HCT116 (cell line): Measurements from ENCODE around the gene PLA2G1B. TPM values are rescaled to one million over a fixed set of nuclear protein-coding genes. Genes with fewer than 3 reads are reported as not detected.
A peak's percentile ranks its signal among the peaks of the same experiment; 100 is the strongest.

ENCODE experiments used
- ATAC-seq: fragments of 200-7000 bp; cut with Tn5 transposase; 2 replicates; pipeline ENCODE4 v1.9.1; 2020; ENCODE audit warnings: mild to moderate bottlenecking, moderate library complexity
- BruUV-seq: library from RNA; stranded (reverse); fragments of 400-500 nt; replicated peaks from 2 replicates; lab custom pipeline; 2021; lab: Mats Ljungman, UMichigan
- CTCF ChIA-PET: fragments of 300-600 bp; sonication (Branson Sonifier 250); formaldehyde crosslinking; loops from one replicate; lab custom pipeline; 2021; ENCODE audit warnings: antibody characterized with exemption; lab: Charles Lee
- POLR2A ChIA-PET: fragments of 300-600, 350-600 bp; sonication (Branson Sonifier 250); formaldehyde crosslinking; loops from one replicate; lab custom pipeline; 2021; ENCODE audit warnings: antibody characterized with exemption; lab: Charles Lee
- RAD21 ChIA-PET, 2 experiments: fragments of 300-600 bp; sonication (Branson Sonifier 250); formaldehyde crosslinking; loops; one replicate each; lab custom pipeline; 2023; ENCODE audit warnings: low total read pairs in 2 of 2; ENCODE audit not compliant: uncharacterized antibody in 2 of 2, unreplicated experiment in 2 of 2, low non-redundant PET in 1 of 2; lab: Charles Lee
- DNase-seq: peaks from one replicate; pipeline ENCODE4 v3.0.0-alpha.2; 2010; ENCODE audit warnings: low read depth, low spot score
- H2AFZ ChIP-seq: fragments of 200-600 bp; shearing (Covaris generic), sonication (generic); 2 replicates; pipeline ENCODE4 v1.6.1; 2017; ENCODE audit warnings: low read depth, mixed run types, mixed read lengths, antibody characterized with exemption, low read length; ENCODE audit not compliant: poor library complexity, severe bottlenecking
- H3K27ac ChIP-seq: 2 replicates; pipeline ENCODE4 v1.5.1; 2012; ENCODE audit warnings: low read depth, low read length
- H3K27me3 ChIP-seq: fragments of 200-600 bp; sonication (generic); 2 replicates; pipeline ENCODE4 v1.6.1; 2016; ENCODE audit warnings: mixed run types, low read length, mixed read lengths; ENCODE audit not compliant: insufficient read depth
- H3K36me3 ChIP-seq, 2 experiments: fragments of 200-500 bp in 1 of 2; fragments of 200-600 bp in 1 of 2; sonication (Bioruptor generic) in 1 of 2; sonication (generic) in 1 of 2; 2 replicates each; pipeline versions ENCODE4 v1.5.1 to v1.6.1; 2014 to 2016; ENCODE audit warnings: low read length in 2 of 2, inconsistent platforms in 1 of 2, mixed read lengths in 1 of 2, mixed run types in 1 of 2; ENCODE audit not compliant: insufficient read depth in 2 of 2, control insufficient read depth in 1 of 2
- H3K4me1 ChIP-seq, 2 experiments: fragments of 200-600 bp in 1 of 2; sonication (generic) in 1 of 2; 2 replicates each; pipeline versions ENCODE4 v1.5.1 to v1.6.1; 2012 to 2017; ENCODE audit warnings: low read length in 2 of 2, inconsistent platforms in 1 of 2, mild to moderate bottlenecking in 1 of 2, mixed read lengths in 1 of 2, mixed run types in 1 of 2, moderate library complexity in 1 of 2; ENCODE audit not compliant: insufficient read depth in 2 of 2, control insufficient read depth in 1 of 2
- H3K4me2 ChIP-seq: fragments of 200-600 bp; sonication (generic); 2 replicates; pipeline ENCODE4 v1.6.1; 2017; ENCODE audit warnings: mixed run types, low read length, mixed read lengths
- H3K4me3 ChIP-seq, 2 experiments: fragments of 200-600 bp in 1 of 2; sonication (generic) in 1 of 2; replicated peaks in 1 of 2; 2 replicates each; pipeline ENCODE4 v1.5.1; 2011 to 2016; ENCODE audit warnings: low read length in 2 of 2, control low read depth in 1 of 2, low read depth in 1 of 2, mild to moderate bottlenecking in 1 of 2, mixed read lengths in 1 of 2, mixed run types in 1 of 2
- H3K79me2 ChIP-seq: fragments of 200-600 bp; sonication (generic); 2 replicates; pipeline ENCODE4 v1.6.1; 2017; ENCODE audit warnings: mild to moderate bottlenecking, mixed run types, low read length, moderate library complexity, mixed read lengths; ENCODE audit not compliant: insufficient read depth
- H3K9ac ChIP-seq: fragments of 200-600 bp; sonication (generic); 2 replicates; pipeline ENCODE4 v1.6.1; 2016; ENCODE audit warnings: low read length, mixed read lengths
- H3K9me2 ChIP-seq: fragments of 200-600 bp; sonication (generic), shearing (Covaris generic); 2 replicates; pipeline ENCODE4 v1.6.1; 2017; ENCODE audit warnings: mixed run types, mild to moderate bottlenecking, moderate library complexity; ENCODE audit not compliant: insufficient read depth
- H3K9me3 ChIP-seq, 2 experiments: fragments of 200-500 bp in 1 of 2; fragments of 200-600 bp in 1 of 2; sonication (Bioruptor generic) in 1 of 2; sonication (generic) in 1 of 2; 2 replicates each; pipeline ENCODE4 v1.6.1; 2014 to 2017; ENCODE audit warnings: low read length in 2 of 2, mixed read lengths in 2 of 2, inconsistent platforms in 1 of 2, low read depth in 1 of 2, mild to moderate bottlenecking in 1 of 2, mixed run types in 1 of 2, moderate library complexity in 1 of 2; ENCODE audit not compliant: control insufficient read depth in 1 of 2, insufficient read depth in 1 of 2
- H4K20me1 ChIP-seq: fragments of 200-600 bp; sonication (generic), shearing (Covaris generic); 2 replicates; pipeline ENCODE4 v1.6.1; 2017; ENCODE audit warnings: mixed run types, mild to moderate bottlenecking, moderate library complexity; ENCODE audit not compliant: insufficient read depth
- ATF3 ChIP-seq: IDR thresholded peaks from 2 replicates; pipeline ENCODE4 v1.6.1; 2012
- CBX3 ChIP-seq: IDR thresholded peaks from 2 replicates; pipeline ENCODE4 v1.6.1; 2012; ENCODE audit warnings: low read depth
- CEBPB ChIP-seq: IDR thresholded peaks from 2 replicates; pipeline ENCODE4 v1.6.1; 2012; ENCODE audit warnings: low read depth
- EGR1 ChIP-seq: IDR thresholded peaks from 2 replicates; pipeline ENCODE4 v1.6.1; 2012; ENCODE audit warnings: low read depth
- EZH2 ChIP-seq: fragments of 200-600 bp; sonication (generic); IDR thresholded peaks from 2 replicates; pipeline ENCODE4 v1.6.1; 2017; ENCODE audit warnings: antibody characterized with exemption, mixed run types
- EZH2phosphoT487 ChIP-seq: fragments of 200-600 bp; IDR thresholded peaks from 2 replicates; pipeline ENCODE4 v1.6.1; 2018; ENCODE audit warnings: antibody characterized with exemption, borderline replicate concordance
- FOSL1 ChIP-seq: IDR thresholded peaks from 2 replicates; pipeline ENCODE4 v1.6.1; 2012; ENCODE audit warnings: low read depth
- JUND ChIP-seq: IDR thresholded peaks from 2 replicates; pipeline ENCODE4 v1.6.1; 2012
- MAX ChIP-seq: IDR thresholded peaks from 2 replicates; pipeline ENCODE4 v1.6.1; 2012
- POLR2A ChIP-seq: IDR thresholded peaks from 2 replicates; pipeline ENCODE4 v1.7.0; 2011; ENCODE audit warnings: borderline replicate concordance; ENCODE audit not compliant: insufficient read depth, insufficient read length; ENCODE audit errors: extremely low read depth
- POLR2AphosphoS5 ChIP-seq: IDR thresholded peaks from 2 replicates; pipeline ENCODE4 v1.6.1; 2011; ENCODE audit warnings: mild to moderate bottlenecking, low read depth, low read length, moderate library complexity
- REST ChIP-seq: IDR thresholded peaks from 2 replicates; pipeline ENCODE4 v1.6.1; 2012; ENCODE audit warnings: low read depth
- SIN3A ChIP-seq: IDR thresholded peaks from 2 replicates; pipeline ENCODE4 v1.6.1; 2012; ENCODE audit warnings: low read depth
- SP1 ChIP-seq: IDR thresholded peaks from 2 replicates; pipeline ENCODE4 v1.6.1; 2012; ENCODE audit warnings: low read depth
- TCF7L2 ChIP-seq: IDR thresholded peaks from 2 replicates; pipeline ENCODE4 v1.7.0; 2011; ENCODE audit warnings: borderline replicate concordance, inconsistent platforms; ENCODE audit not compliant: insufficient read depth, insufficient read length; ENCODE audit errors: extremely low read depth
- YY1 ChIP-seq: IDR thresholded peaks from 2 replicates; pipeline ENCODE4 v1.6.1; 2011; ENCODE audit warnings: low read length, low read depth, moderate library complexity, mild to moderate bottlenecking; ENCODE audit not compliant: insufficient replicate concordance; ENCODE audit errors: extremely low read depth
- ZBTB33 ChIP-seq: IDR thresholded peaks from 2 replicates; pipeline ENCODE4 v1.6.1; 2011; ENCODE audit warnings: mild to moderate bottlenecking, low read length, moderate library complexity; ENCODE audit not compliant: insufficient replicate concordance; ENCODE audit errors: extremely low read depth
- ZNF274 ChIP-seq: fragments of 200-500 bp; sonication (Bioruptor generic); IDR thresholded peaks from 2 replicates; pipeline ENCODE4 v1.6.1; 2014; ENCODE audit warnings: mild to moderate bottlenecking, low read depth, low read length, inconsistent platforms
- intact Hi-C: fragments of 100-400 bp; cut with micrococcal nuclease; formaldehyde crosslinking; loops from 2 replicates; pipeline ENCODE4 v1.10.0; 2022
- total RNA-seq: library from RNA; stranded (reverse); gene quantifications from one replicate; pipeline ENCODE4 v1.2.1, GENCODE V29; 2021; ENCODE audit not compliant: unreplicated experiment

PLA2G1B gene
- total RNA-seq, 1 experiment from 2014 or later: 2.0 TPM

- intact Hi-C loops: no loop called here
- peak within 1 kb of the TSS; percentile 78 for H3K9ac ChIP-seq
- BruUV-seq: no TSS peak
- ChIA-PET CTCF (interaction anchor here (1.0 to 3.2 kb wide), 5 partner anchors 9 to 92 kb away, joined by 3 to 32 read pairs (median 12); partner anchors contain the start of genes RPLP0 and SIRT4), POLR2A (interaction anchor here (0.6 to 8.0 kb wide), 25 partner anchors 10 to 319 kb away, joined by 3 to 394 read pairs (median 10); partner anchors contain the start of genes COX6A1, DYNLL1, PLA2G1B and PXN), RAD21 (no interaction called here)
- no peaks in the 10 kb centered on the region for H3K79me2 ChIP-seq
- H3K36me3 ChIP-seq: no peaks in the 10 kb centered on the region
- H3K27ac ChIP-seq: peak within 1 kb of the TSS; percentile 84
- peak within 1 kb of the TSS; percentile 98 for H2AFZ ChIP-seq
- H3K9me2 ChIP-seq: no peaks in the 10 kb centered on the region
- no peaks in the 10 kb centered on the region for H3K27me3 ChIP-seq
- H3K9me3 ChIP-seq: no peaks in the 10 kb centered on the region
- ATAC-seq (peak; percentile 60), DNase-seq (peak; percentile 99)
- peak within 1 kb of the TSS; percentile 83 for H3K4me2 ChIP-seq
- no peaks in the 10 kb centered on the region for H4K20me1 ChIP-seq
- H3K4me3 ChIP-seq: peak within 1 kb of the TSS; percentile 47 to 56
- peaks cover 10 to 36% of the 10 kb centered on the region in 2 experiments for H3K4me1 ChIP-seq
- peak; percentile 55 for TF ChIP-seq FOSL1
- TF ChIP-seq EZH2: no peak
- peak; percentile 95 for TF ChIP-seq SP1
- TF ChIP-seq ZNF274: no peak
- TF ChIP-seq TCF7L2: peak; percentile 7
- TF ChIP-seq POLR2A: peak; percentile 100
- peak; percentile 94 for TF ChIP-seq ZBTB33
- TF ChIP-seq MAX: peak; percentile 71
- TF ChIP-seq SIN3A: peak; percentile 100
- TF ChIP-seq EGR1: peak; percentile 76
- TF ChIP-seq CBX3: peak; percentile 98
- peak; percentile 100 for TF ChIP-seq POLR2AphosphoS5
- TF ChIP-seq YY1: peak; percentile 78
- TF ChIP-seq JUND: peak; percentile 89
- TF ChIP-seq ATF3: no peak
- TF ChIP-seq EZH2phosphoT487: no peak
- TF ChIP-seq REST: no peak
- peak; percentile 90 for TF ChIP-seq CEBPB
Measured at GRCh38 chr12:120292661-120293531, 34.7 kb downstream of the PLA2G1B start, which contains the start of gene RNU4-1. TSS of gene RNU4-1 (minus strand) at chr12:120293237.
